GM18870 (cell line): ENCODE data around the gene IL17B.

Experiments used
- ATAC-seq: cut with Tn5 transposase; IDR thresholded peaks from one replicate; pipeline ENCODE4 v1.9.1; 2021; ENCODE audit warnings: moderate library complexity; ENCODE audit not compliant: unreplicated experiment

Gene IL17B

DNA sequence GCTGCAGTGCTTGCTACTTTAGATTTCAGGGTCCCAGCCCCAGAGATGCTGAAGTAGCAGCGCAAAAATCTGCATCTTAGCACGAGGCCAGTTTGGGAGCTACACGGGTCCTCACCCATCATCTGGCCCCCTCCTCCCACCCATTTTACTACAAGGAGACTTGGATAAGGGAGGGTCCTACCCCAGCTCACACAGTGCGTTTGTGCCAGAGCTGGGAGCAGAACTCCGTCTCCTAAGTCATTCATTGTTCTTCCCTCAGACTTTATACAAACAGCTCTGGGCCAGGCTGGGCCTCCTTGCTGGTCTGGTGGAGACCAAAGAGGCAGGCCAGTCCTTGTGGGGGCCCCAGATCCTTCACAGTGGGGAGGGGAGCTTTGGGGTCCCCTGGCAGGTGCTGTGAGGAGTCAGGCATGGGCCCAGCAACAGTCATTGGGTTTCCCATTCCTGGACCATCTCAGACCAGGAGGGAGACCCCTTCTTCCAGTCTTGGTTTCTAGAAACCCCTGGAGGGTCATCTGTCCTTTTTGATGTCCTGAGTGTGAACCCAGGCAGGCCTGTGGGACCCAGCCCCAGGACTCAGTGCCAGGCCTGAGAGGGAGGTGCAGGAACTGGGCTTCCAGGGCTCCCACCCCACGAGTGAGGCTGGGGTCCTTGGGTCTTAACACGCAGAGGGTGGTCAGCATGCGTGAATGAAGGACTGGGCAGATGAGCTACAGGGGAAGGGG, 2.3 kb upstream of the IL17B start:
- no peak for ATAC-seq

- no peak for ATAC-seq
Observed at GRCh38 chr5:149380466-149381121, 1.5 kb upstream of the IL17B start.

DNA sequence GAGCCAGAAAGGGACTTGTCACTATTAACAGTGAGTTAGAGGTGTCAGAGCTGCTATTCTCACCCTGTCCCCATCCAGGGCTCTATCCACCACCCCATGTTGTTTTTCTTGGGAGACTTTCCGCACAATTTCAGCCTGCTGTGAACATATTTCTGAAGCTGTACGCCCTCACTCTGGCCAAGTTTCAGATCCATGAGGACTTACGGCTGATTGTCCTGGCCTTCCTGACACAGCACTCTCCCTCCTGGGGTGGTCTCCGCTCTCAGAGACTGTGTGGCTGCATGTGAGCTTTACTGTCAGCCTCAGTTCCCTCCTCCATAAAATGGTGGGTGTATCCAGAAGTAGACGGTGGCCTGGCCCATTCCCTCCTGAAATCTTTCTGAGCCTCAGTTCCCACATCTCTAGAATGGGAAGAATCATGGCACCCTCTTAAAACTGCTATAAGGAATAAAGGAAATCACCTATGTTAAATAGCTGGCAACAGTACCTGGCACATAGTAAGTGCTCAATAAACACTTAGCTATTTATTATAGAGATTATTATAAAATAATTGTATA, 804 bp upstream of the IL17B start:
- no peak for ATAC-seq

- ATAC-seq = no peak
Observed at GRCh38 chr5:149378241-149378820, 761 bp downstream of the IL17B start.

DNA sequence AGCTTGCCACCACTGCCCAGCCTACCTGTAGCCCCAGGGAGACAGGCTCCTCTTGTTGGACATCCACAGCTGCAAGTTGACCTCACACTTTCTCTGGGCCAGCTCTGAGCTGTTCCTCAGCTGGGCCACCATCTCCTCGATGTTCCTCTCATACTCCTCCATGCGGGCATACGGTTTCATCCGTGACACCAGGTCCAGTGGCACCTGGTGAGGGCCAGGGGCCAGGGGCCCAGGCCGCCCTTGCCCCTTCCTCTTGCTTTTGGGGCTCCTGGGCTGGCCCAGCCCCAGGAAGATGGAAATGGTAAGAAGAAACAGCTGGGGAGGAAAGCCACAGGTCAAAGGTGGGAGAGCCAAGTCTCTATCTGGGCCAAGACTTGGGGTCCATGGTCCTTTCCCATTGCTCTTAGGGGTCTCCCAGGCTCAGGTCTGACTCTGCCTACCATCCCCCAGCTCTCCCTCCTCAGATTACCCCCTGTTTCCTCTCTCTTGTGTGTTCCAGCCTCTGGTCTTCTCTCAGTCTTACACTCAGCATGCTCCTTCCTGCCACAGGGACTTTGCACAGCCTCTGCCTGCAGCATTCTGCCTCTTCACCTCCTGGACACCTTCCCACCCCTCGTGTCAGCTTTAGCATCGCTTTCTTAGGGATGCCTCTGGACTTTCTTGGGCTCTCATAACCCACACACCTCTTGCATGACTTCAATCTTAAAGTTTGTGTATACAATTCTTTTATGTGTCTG, 2.2 kb downstream of the IL17B start:
- no peak for ATAC-seq

- ATAC-seq = no peak
Observed at GRCh38 chr5:149376104-149376503, 3.0 kb downstream of the IL17B start.

DNA sequence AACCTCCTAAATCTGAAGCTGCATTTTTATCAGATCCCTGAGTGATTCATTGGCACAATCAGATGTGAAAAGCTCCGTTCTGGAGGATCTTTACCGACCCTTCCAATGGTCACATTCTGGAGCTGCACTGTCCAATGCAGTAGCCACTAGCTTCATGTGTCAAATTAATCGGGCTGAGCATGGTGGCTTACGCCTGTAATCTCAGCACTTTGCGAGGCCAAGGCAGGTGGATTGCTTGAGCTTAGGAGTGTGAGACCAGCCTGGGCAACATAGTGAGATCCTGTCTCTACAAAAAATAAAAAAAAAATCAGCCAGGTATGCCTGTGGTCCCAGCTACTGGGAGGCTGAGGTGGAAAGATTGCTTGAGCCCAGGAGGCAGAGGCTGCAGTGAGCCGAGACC, 3.7 kb downstream of the IL17B start:
- ATAC-seq = no peak

- ATAC-seq = no peak
Observed at GRCh38 chr5:149374801-149375200, 4.3 kb downstream of the IL17B start.

- ATAC-seq = no peak
Observed at GRCh38 chr5:149374303-149374702, 4.8 kb downstream of the IL17B start.

GRCh38 chr5:149372932-149373331, 6.2 kb downstream of the IL17B start:
- ATAC-seq = no peak

- no peak for ATAC-seq
Observed at GRCh38 chr5:149372076-149372795, 6.9 kb downstream of the IL17B start.

- no peak for ATAC-seq
Observed at GRCh38 chr5:149371296-149371962, 7.7 kb downstream of the IL17B start.

GRCh38 chr5:149370878-149371277, 8.2 kb downstream of the IL17B start:
- no peak for ATAC-seq

- no peak for ATAC-seq
Observed at GRCh38 chr5:149367972-149368645, 11.0 kb downstream of the IL17B start.

DNA sequence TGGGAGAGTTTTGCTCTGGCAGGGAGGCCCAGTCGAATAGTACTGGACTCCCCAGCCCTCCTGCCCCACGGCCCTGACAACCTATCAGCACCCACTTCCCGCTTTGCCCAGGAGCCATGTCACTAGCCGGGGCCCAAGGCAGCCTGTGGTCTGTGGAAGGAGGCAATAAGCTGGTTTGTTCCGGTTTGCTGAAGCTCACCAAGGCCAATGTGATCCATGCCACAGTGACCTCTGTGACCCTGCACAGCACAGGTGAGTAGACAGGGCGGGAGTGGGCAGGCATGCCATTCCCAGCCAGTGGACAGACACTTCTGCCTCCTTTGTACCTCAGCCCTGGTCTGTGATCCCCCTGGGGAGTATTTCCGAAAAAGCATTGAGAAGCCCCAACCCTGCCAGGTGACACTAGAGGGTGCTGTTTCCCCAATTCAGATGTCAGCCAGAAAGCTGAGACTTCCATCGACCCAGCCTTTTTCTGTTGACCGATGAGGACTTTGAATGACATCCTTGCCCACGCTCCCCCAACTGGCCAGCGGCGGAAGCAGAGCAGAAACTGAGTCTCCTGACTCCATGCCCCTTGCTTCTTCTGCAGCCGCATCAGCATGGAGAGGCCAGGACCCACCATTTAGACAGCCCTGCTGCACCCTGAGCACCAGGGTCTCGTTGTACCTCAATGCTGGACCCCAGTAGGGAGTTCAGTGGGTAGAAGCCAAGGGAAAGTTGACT, 11.7 kb downstream of the IL17B start:
- ATAC-seq = no peak

- ATAC-seq = no peak
Observed at GRCh38 chr5:149366169-149366729, 12.8 kb downstream of the IL17B start.

GRCh38 chr5:149365418-149365817, 13.7 kb downstream of the IL17B start:
- no peak for ATAC-seq

- no peak for ATAC-seq
Observed at GRCh38 chr5:149364719-149365118, 14.4 kb downstream of the IL17B start.

- no peak for ATAC-seq
Observed at GRCh38 chr5:149363936-149364335, 15.2 kb downstream of the IL17B start.
